Right ventricle myocardium superior (tissue), 1 donor: ENCODE results near the gene AFAP1. TPM values are rescaled to one million over a fixed set of nuclear protein-coding genes. Genes with fewer than 3 reads are reported as not detected.
A peak's percentile ranks its signal among the peaks of the same experiment; 100 is the strongest.

Source experiments
- ATAC-seq: fragments of 200-7000 bp; cut with Tn5 transposase; one replicate; pipeline ENCODE4 v1.9.1; 2020; ENCODE audit warnings: mild to moderate bottlenecking; ENCODE audit not compliant: poor library complexity
- DNase-seq: peaks from one replicate; pipeline ENCODE4 v3.0.0-alpha.2; 2020
- intact Hi-C: fragments of 100-400 bp; cut with DNase I; formaldehyde crosslinking; loops from one replicate; pipeline ENCODE4 v1.11.2; 2022
- total RNA-seq: library from RNA; stranded (reverse); fragmentation: NEBNext Ultra II Directional; extraction: Animal tissue kit (Norgen Biotek cat#: 25700); gene quantifications from one replicate; pipeline ENCODE4 v1.2.1, GENCODE V29; 2021
- donor health status: DM: no; HTN: yes; CAD: no; lungs with severe emphysema.

AFAP1 gene
- total RNA-seq, 1 donor from 2014 or later = 6.2 TPM

DNA sequence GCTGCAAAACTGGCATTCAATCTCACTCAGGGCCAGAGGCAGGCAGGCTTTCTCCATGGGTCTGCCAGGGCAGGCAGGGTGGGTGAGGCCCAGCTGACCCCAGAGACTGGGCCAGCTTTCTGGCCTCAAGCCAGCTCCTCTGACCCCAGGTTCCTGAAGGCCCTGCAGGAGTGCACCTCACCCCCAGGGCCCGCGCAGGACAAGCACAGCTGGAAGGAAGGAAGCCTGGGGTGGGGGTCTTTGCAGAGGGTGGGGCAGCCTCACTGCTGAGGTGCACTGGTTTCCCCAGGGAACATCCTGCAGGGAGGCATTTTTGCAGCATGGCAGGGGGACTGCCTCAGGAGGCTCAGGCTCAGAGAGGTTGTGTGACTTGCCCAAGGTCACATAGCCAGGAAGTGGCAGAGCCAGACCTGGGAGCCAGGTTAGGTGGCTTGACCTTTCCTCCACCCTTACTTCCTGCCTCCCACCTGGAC lies 31.5 kb upstream of the AFAP1 start:
- ATAC-seq = no peak
- intact Hi-C loops = no loop called here
- no peak for DNase-seq

GRCh38 chr4:7970361-7970946 lies 30.8 kb upstream of the AFAP1 start:
- DNase-seq = no peak
- intact Hi-C loops = no loop called here
- ATAC-seq = no peak

DNA sequence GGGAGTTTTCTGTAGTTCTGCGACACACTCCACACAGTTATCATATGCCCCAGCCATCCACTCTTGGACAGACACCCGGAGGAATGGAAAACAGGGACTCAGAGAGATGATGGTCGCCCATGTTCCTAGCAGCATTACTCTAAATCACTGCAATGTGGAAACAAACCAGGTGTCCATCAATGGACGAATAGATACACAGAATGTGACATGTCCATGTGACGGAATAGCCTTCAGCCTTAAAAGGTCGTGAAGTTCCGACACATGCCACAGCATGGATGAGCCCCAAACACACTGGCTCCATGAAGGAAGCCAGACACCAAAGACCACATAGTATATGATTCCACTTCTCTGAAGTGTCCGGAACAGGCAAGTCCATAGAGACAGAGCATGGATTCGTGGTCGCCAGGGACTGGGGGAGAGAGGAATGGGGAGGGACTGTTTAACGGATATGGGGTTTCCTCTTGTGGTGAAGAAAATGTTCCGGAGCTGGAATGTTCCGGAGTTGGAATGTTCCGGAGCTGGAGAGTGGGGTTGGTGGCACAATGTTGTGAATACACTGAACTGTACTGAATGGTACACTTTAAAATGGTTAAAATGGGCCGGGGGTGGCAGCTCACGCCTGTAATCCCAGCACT lies 28.7 kb upstream of the AFAP1 start:
- DNase-seq (no peak), ATAC-seq (no peak)
- intact Hi-C loops = no loop called here

- DNase-seq = no peak
- intact Hi-C loops = no loop called here
- no peak for ATAC-seq
Measured at GRCh38 chr4:7967501-7968261, 28.0 kb upstream of the AFAP1 start.

DNA sequence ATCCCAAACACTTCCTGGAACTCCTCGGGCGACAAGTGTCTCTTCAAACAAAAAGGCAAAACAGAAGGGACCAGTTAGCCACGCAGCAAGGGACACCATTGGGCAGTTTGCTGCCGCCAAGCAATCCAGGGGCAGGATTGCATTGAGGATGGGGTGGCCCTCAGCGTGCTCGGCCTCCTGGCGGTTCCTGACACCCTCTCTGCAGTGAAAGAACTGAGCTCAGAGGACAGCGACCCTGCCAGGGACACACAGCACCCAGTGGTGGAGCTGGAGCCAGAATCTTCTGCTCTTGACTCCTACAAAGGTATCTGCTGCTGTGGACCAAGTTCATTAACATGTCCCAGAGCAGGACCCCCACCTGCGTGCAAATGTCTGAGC lies 27.4 kb upstream of the AFAP1 start:
- ATAC-seq (no peak), DNase-seq (no peak)
- intact Hi-C loops = no loop called here

- intact Hi-C loops = no loop called here
- ATAC-seq = no peak
- no peak for DNase-seq
Measured at GRCh38 chr4:7966281-7967062, 26.8 kb upstream of the AFAP1 start.

- peak; percentile 33 for ATAC-seq
- intact Hi-C loops = no loop called here
- DNase-seq = peak; percentile 72
Measured at GRCh38 chr4:7964890-7965662, 25.4 kb upstream of the AFAP1 start.

DNA sequence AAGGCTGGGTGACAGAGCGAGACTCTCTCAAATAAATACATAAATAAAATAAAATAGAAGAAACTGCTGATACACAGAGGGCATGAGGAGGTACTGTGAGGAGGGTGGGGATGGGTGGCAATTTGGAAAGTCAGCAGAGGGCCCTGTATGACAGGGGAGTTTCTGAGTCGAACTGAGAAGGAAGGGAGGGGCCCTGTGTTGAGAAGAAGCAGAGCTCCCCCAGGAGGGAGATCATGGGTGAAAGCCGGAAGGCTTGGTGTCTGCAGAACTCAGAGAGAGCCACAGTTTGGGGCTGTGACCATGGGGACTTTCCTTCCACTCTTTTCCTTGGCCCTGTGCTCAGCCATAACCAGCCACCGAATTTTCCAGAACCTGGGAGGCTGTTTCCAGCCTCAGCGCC lies 24.8 kb upstream of the AFAP1 start:
- intact Hi-C loops = no loop called here
- ATAC-seq (no peak), DNase-seq (no peak)

DNA sequence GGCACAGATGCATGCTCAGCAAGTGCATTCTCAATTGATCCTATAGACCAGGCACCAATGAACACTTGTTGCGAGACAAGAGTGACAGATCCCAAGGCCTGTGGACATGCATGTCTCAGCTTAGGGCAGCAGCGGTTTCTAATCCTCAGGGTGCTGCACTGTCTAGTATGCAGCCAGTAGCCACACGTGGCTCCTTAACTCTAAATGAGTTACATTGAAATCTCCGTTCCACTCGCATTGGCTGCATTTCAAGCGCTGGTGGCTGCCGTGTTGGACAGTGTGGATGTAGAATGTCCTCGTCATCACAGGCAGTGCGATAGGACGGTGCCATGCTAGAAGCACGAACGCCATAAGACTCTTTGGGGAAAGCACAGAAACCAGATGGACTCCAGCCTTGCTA lies 24.0 kb upstream of the AFAP1 start:
- no peak for ATAC-seq
- intact Hi-C loops = no loop called here
- no peak for DNase-seq

GRCh38 chr4:7962609-7963508 lies 23.2 kb upstream of the AFAP1 start:
- DNase-seq (no peak), ATAC-seq (no peak)
- intact Hi-C loops = no loop called here

DNA sequence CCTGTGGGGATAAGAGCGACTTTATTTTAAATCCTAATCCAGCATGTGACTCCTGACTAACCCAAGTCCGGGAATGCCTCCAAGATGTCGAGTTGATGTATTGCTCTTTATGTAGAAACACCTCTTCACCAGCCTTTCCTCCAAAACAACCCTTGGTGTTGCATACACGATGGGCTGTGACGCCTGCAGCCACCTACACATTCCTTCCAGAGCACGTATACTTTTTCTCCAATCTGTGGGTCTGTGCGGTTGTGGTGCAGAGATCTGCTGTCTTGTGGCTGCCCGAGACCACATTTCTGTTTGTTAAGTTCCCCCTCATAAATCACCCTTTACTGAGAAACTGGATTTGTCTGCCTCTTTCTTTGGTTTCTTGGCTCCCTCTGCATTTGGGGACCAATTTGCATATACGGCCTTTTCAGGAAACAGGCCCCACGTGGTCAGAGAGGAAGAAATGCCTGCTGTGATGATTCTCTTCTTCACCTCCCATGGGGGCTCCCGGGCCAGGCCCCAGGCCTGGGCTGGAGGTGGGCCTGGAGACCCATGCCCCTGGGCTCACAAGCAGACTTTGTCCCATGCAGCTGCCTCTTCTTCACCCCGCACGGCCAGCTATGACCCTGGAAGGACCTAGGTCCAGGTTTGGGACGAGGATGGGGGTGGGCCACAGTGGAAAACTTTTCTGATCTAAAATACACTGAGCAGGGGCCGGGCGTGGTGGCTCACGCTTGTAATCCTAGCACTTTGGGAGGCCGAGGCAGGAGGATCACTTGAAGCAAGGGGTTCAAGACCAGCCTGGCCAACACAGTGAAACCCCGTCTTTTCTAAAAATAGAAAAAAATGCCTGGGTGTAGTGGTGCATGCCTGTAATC lies 21.4 kb upstream of the AFAP1 start:
- no peak for DNase-seq
- ATAC-seq = no peak
- intact Hi-C loops = no loop called here

DNA sequence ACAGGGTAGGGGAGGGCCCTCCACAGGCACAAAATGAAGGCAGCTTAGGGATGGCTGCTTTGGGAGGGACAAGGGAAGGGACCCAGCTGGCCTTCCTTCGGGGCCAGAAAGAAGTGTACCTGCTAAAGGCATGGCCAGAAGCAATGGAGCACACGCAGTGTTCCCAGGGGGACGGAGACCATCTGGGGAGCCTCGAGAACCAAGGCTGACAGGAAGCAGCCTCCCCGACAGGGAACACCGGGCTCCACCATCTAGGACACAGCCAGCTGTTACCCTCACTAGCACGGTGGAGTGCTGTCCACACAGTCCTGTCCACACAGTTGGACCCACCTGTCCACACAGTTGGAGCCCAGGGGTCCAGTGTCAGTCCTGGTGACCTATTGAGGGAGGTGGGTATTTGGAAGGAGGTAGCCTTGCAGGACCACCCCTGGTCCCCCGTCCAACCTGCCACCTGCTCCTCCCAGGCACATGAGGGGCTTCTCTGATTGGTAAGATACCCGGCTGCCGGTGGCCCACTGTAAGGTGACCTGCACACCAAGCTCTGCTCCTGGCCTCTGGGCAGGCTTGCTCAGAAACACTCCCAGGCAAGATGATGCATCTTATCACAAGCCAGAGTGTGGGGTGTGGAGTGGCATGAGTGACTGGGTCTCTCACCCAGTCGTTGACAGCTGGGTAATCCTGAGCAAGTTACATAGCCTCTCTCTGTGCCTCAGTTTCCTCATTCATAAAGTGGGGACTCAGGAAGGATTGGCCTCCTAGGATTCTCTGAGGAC lies 20.5 kb upstream of the AFAP1 start:
- DNase-seq (no peak), ATAC-seq (no peak)
- intact Hi-C loops = no loop called here

DNA sequence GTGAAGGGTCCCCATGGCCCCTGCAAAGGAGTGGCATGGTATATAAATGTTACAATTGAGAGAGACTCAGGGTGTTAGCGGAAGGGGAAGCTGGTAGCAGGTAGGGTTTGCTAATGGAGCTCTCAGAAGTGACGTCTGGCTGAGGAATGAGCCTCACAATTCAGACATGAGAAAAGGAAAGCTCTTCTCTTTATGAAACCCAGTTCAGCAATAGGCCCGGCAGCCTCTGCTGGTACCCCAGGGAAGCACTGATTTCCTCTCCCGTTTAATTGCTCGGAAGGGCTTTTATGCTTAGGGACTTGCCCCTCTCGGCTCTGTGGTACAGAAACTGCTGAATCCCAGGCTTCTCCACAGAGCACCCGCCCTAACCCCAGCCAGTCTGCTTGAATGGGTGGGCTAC lies 19.4 kb upstream of the AFAP1 start:
- intact Hi-C loops = no loop called here
- DNase-seq = no peak
- ATAC-seq = no peak

DNA sequence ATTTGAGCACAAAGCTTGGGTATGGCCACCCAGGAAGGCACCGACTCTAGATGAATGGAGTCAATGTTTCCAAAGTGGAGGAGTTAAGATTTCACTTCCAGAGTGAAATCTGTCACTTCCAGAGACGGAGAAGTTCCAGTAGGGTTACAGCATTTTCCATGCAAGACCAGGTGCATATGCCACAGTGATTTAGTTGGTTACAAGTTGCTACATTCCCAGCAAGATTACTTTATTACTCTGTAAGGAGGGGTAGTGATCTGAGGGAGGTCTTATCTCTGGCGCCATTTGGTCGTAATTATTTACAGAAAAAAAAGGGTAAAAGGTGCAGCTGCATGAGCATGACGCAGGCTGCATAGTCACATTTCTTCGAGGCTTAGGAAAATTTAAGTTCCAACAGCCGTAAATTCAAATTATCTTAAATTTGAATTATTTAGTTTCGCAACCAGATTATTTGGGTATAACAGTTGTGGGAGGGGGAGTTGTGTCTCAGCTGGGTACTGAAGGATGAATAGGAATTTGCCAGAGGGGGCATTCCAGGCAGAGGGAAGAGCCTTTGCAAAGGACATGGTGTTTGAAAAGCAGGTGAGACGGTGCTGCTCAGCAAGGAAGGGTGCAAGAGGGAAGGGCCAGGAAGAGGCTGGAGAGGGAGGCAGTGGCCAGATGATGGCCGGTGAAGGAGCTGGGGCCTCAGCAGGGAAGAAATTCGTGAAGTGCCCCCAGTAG lies 17.4 kb upstream of the AFAP1 start:
- no peak for DNase-seq
- no peak for ATAC-seq
- intact Hi-C loops = no loop called here

- DNase-seq (no peak), ATAC-seq (peak; percentile 23)
- intact Hi-C loops = no loop called here
Measured at GRCh38 chr4:7956270-7956808, 16.7 kb upstream of the AFAP1 start.
